ENCODE results near the gene MACROD2. TPM values are rescaled to one million over a fixed set of nuclear protein-coding genes. Genes with fewer than 3 reads are reported as not detected.
"Not testable (repeated sequence)": the region's sequence is repeated elsewhere in the genome, so short reads cannot be mapped to it uniquely, and the experiment has no call there.

Gene MACROD2
- total RNA-seq, 1 donor from 2014 or later, result 0.23 TPM

DNA sequence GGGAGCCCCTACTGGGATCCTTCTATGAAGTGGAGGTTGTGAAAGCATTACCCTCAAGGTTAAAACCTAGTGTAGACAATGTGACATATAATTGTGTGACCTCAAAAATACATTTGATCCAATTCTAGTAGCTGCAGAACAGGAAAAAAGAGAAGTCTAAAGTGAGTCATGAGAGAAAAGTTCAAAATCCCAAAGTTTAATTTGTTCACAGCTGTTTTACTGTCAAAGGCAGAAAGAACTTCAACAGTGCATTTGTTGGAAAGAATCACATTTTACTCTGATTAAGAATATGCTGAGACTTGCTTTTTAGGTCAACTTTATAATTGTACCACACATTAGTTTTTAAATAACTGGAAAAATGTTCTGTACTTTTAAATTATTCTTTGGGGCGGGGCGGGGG, 1369.5 kb downstream of the MACROD2 start:
- DNase-seq (ENCODE audit: low read depth), result no peak
- TF ChIP-seq CTCF (conservative IDR thresholded peaks at IDR 0.05; ENCODE audit: low read depth, low read length), result no peak
- no peak overlapping the region for H3K4me3 ChIP-seq (ENCODE audit: low read depth, low read length)

- no peak overlapping the region for H3K4me3 ChIP-seq (ENCODE audit: low read depth, low read length)
- no peak for TF ChIP-seq CTCF (conservative IDR thresholded peaks at IDR 0.05; ENCODE audit: low read depth, low read length)
- no peak for DNase-seq (ENCODE audit: low read depth)
Measured at GRCh38 chr20:15370370-15370769, 1375.1 kb downstream of the MACROD2 start.

GRCh38 chr20:15374682-15375081, 1379.4 kb downstream of the MACROD2 start:
- no peak for TF ChIP-seq CTCF (conservative IDR thresholded peaks at IDR 0.05; ENCODE audit: low read depth, low read length)
- DNase-seq (ENCODE audit: low read depth), result no peak
- no peak overlapping the region for H3K4me3 ChIP-seq (ENCODE audit: low read depth, low read length)

- no peak for TF ChIP-seq CTCF (conservative IDR thresholded peaks at IDR 0.05; ENCODE audit: low read depth, low read length)
- no peak overlapping the region for H3K4me3 ChIP-seq (ENCODE audit: low read depth, low read length)
- no peak for DNase-seq (ENCODE audit: low read depth)
Measured at GRCh38 chr20:15375836-15376235, 1380.5 kb downstream of the MACROD2 start.

DNA sequence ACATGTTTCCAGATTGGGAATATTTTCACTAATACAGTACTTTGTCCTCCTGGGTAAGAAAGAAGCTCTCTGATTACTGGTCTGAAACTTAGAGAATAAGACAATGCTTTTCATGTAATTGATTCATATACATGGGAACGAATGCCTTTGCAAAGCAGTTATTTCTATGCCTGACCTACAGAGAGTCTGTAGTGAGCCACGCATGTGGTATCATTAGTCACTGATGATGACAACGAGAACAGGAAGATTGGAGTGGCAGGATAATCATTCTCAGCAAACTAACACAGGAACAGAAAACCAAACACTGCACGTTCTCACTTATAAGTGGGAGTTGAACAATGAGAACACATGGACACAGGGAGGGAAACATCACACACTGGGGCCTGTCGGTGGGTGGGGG, 1382.3 kb downstream of the MACROD2 start:
- not testable (repeated sequence) for H3K4me3 ChIP-seq (ENCODE audit: low read depth, low read length); DNase-seq (ENCODE audit: low read depth)

DNA sequence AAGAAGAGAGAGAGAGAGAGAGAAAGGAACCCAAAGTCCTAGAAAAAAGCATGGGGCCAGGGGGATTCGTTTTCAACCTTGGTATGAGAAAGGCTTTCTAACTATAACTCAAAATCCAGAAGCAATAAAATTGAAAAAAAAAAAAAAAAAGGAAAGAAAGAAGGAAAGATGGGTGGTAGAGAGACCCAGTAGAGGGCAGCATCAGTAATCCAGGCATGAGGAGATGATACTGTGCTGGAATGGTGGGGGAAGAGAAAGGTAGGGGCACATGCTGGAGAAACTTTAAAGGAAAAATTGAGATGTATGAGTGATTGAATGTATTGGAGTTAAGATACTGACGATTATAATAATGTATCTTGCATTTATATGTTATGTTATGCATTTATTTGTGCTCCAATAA, 1382.8 kb downstream of the MACROD2 start:
- H3K4me3 ChIP-seq (ENCODE audit: low read depth, low read length), result no peak overlapping the region
- peak; percentile 64 for TF ChIP-seq CTCF (conservative IDR thresholded peaks at IDR 0.05; ENCODE audit: low read depth, low read length)
- no peak for DNase-seq (ENCODE audit: low read depth)

DNA sequence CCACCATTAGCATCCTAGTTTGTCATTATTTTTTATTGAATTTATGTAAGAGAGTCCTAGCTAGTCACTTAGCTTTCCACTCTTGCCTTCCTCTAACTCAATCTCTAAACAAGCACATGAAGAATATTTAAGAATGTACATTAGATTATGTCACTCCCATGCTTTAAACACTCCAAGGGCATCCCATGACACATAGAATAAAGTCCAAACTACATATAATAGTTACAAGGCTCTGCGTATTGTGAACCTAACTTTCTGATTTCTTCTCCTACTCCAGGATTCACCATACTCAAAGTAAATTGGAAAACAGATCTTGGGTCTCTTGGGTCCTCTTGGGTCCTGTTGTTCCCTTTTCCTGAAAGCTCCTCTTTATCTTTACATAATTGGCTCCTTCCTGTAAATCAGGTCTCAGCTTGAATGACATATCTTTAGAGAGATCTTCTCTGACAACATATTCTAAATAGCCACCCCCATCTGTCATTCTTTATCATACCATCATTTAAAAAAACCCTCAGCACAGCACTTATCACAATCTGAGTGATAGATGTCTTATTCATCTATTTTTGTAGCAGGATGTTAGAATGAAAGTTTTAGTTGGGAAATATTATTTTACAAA, 1384.5 kb downstream of the MACROD2 start:
- DNase-seq (ENCODE audit: low read depth), result no peak
- no peak overlapping the region for H3K4me3 ChIP-seq (ENCODE audit: low read depth, low read length)
- TF ChIP-seq CTCF (conservative IDR thresholded peaks at IDR 0.05; ENCODE audit: low read depth, low read length), result no peak

Data from epithelial cell of proximal tubule (primary cell).